ENCODE results near the gene MRGPRF. TPM values are rescaled to one million over a fixed set of nuclear protein-coding genes. Genes with fewer than 3 reads are reported as not detected.
A peak's percentile ranks its signal among the peaks of the same experiment; 100 is the strongest.
"Not testable (repeated sequence)": the region's sequence is repeated elsewhere in the genome, so short reads cannot be mapped to it uniquely, and the experiment has no call there.

The MRGPRF gene
- total RNA-seq, 1 experiment from 2014 or later: 0.05 TPM

- DNase-seq (ENCODE audit: low spot score): no peak
Measured at GRCh38 chr11:69002570-69003231, 10.3 kb downstream of the MRGPRF start.

GRCh38 chr11:69002110-69002569, 10.9 kb downstream of the MRGPRF start:
- no peak for DNase-seq (ENCODE audit: low spot score)

DNA sequence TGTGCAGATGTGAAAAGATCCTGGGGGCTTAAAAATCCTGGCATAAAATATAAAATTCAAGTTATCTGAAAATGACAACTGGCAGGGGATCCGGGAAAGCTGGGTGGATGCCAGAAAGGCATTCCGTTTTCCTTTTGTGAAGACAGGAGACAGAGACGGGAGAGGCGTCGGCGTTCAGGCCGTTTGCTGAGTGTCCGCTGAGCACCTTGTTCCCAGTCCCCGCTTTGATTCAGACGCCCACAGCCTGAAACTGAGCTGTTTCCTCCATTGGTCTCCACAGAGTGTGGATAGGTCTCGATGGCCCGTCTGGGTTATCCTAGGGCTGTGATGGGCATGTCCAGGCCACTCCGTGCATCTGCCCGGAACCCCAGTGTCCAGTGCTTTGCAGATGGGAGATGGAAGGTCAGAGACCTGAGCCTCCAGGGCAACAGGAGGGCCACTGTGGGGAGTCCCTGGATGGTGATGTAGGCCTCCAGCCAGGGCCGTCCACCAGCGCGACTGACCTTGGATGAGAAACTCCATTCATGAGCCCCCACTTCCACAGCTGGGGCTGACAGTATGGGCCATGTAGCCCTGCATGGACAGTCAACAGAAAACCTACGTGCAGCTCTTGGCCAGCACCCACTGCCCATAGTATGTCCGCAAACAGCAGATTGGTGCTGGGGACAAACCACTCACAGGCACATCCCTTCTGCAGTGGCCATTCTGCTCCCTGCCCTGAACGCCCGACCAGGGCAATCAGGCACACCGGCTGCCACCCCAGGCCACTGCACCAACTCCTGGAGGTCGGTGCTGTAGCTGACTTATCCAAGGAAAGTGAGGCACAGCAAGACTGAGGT, 11.6 kb downstream of the MRGPRF start:
- no peak for DNase-seq (ENCODE audit: low spot score)

GRCh38 chr11:69000831-69001242, 12.2 kb downstream of the MRGPRF start:
- DNase-seq (ENCODE audit: low spot score): peak; percentile 32

DNA sequence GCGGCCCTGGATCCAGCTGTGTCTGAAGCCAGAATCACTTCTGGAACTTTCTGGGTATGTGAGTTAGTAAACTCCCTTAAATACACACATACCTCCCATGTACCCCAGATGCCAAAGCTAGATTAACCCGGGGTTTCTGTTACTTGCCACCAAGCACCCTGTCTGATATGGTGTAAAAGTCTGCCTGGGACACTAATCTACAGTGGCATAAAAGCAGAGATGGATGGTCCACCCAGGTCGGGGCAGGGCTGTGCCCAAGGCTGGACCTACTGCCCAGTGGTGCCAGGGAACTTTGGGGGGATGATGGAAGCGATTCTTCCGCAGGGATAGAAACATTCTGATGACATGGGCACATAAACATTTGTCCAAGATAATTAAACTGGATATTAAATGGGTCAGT, 12.7 kb downstream of the MRGPRF start:
- DNase-seq (ENCODE audit: low spot score): no peak

- DNase-seq (ENCODE audit: low spot score): not testable (repeated sequence)
Measured at GRCh38 chr11:68999748-69000355, 13.2 kb downstream of the MRGPRF start.

- DNase-seq (ENCODE audit: low spot score): no peak
Measured at GRCh38 chr11:68999093-68999747, 13.8 kb downstream of the MRGPRF start.

DNA sequence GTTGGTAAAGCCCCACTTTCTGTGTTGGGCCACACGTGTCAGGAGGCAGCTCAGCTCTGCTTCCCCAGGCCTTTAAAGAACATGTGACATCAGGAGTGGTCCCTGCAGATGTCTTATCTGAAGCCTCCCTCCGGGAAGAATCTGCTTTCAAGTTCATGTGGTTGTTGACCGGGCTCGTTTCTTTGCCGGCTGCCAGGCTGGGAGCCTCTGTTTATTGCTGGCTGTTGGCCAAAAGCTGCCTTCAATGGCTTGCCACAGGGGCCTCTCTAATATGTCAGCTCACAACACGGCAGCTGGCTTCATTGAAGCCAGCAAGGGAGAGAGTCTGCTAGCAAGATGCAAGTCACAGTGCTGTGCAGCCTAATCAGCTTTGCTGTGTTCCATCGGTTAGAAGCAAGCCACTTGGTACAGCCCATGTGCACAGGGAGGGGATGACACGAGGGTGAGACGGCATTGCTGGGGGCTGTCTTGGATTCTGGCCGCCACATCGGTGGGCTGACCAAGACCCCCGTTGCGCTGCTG, 14.6 kb downstream of the MRGPRF start:
- DNase-seq (ENCODE audit: low spot score): peak; percentile 49

GRCh38 chr11:68997995-68998348, 15.1 kb downstream of the MRGPRF start:
- no peak for DNase-seq (ENCODE audit: low spot score)

DNA sequence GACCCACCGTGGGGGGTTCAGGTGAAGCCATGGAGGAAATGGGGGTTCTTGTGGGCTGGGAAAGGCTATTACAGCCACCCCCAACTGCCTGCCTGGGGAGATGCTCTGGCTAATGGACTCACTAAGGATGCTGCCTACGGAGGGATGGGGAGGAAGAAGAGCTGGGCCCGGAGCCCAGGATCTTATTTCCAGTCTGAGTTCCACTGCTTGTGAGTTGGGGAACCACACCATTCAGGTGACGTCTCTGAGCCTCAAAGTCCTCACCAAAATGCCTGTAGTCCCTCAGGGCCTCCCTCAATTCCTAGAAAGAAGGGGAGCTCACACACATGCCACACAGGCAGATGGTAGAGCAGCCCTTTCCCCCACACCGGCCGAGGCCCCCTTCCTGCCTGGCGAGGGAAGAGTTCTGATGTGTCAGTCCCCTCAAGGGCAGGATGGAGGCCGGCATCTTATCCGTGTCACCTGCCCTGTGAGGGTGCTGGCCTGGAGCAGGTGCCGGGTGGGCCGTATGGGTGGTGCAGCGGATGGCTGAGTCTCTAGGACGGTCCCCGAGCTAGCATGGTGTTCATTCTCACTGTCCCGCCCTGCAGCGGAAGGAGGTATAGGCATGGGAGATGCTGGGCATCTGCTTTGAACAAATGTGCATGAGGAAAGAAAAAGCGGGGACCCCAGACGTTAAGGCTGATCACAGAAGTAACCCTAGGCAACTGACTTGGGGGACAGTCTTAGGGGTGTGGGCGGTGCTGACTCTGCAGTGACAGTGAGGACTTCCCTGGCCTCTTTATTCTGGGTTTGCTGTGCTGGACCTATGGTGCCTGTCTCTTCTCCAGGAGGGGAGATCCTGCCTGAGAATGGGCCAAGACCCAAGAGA, 15.7 kb downstream of the MRGPRF start:
- no peak for DNase-seq (ENCODE audit: low spot score)

DNA sequence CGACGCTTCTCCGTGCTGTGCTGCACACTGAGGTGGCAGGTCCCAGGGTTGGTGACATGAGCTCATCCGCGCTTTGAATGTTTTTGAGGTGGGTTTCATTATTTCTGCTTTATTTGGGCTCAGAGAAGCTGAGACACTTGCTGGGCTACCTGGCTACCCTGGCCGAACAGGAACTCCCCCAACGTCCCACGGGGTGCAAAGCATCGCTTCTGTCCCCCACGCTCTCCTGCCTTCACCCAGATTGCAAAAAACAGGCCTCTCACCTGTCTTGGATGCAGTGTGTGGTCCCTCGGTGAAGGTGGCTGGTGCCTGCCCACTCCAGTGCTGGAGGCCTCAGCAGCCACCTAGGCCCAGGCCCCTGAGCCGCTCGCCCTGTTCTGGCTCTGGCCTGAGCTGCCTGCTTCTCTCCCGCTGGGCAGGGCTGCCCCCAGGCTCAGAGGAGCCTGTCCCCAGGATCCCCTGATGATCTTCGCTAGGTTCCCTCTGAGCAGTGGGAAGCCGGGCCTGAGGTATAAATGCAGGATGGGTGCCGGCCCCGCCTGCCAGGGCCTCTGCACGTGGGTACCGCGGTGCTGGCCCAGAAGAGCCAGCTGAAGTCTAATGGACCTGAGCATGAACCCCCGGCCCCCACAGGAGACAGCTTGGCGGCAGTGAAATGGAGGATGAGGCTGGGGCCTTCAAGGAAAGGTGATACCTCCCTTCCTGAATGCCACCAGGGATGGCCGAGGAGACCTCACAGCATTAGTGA, 16.5 kb downstream of the MRGPRF start:
- DNase-seq (ENCODE audit: low spot score): no peak

- no peak for DNase-seq (ENCODE audit: low spot score)
Measured at GRCh38 chr11:68994894-68995285, 18.2 kb downstream of the MRGPRF start.

DNA sequence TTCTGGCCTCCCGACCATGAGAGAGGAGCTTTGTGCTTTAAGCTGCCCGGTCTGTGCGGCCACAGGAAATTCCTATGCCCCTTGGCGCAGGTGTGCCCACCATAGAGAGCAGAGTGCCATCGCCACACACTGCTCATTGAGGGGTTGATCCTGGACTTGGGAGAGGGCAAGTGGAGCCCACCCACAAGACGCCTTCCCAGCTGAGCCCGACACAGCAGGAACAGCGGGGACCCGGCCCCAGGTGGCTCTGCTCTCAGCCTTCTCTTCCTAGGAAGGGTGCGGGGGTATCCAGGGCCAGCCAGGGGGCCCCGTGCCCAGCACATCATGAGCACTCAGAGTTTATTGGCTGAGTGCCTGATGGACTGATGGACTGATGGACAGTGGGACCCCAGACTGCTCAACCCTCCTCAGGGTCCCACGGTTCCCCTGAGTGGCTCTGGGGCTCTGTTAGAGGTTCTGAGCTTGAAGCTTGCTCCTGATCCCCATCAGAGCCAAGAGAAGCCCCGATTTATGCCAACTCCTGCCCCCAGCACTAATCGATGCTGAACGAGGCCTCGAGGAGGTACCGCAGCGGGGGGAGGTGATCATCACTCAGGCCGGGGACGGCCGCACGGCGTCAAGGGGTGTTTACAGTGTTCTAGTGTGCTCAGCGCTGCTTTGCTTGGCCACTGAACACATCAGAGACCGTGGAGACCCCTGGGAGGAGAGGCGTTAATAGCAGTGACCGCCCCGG, 18.7 kb downstream of the MRGPRF start:
- no peak for DNase-seq (ENCODE audit: low spot score)

GRCh38 chr11:68993546-68993945, 19.5 kb downstream of the MRGPRF start:
- no peak for DNase-seq (ENCODE audit: low spot score)

- no peak for DNase-seq (ENCODE audit: low spot score)
Measured at GRCh38 chr11:68992743-68993255, 20.2 kb downstream of the MRGPRF start.

DNA sequence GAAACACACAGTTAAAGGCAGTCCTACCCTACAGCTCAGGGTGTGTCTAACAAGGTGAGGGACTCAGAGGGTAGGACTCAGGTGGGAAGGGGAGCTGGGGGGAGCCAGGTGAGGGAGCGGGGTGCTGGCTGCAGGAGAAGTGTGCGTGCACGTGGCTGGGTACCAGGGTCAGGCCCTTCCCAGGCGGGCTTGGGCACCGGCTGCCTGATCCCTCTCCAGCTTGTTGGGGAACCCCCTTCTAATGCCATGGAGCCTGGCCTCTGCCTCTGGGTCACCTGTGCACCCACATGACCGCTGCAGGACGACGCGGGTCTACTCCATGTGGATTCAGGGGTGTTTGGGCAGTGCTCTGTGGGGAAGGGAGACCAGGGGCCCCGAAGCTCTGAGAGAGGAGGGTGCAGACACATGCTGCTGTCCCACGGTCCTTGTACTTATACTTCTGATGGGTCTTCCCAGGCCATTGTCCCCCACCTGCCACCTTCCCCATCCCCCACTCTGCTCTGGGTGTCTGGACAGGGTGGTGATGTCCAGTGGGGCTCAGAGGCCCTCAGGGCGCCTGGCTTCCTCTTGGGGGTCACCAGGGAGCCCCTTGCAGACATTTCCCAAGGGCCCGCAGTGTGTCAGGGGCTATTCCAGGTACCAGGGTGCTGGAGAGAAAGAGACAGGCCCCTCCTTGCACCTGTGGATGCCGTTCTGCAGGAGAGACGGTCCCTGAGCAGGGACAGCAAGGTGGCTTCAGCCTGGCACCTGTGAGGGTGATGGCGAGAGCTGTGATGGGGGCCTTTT, 21.9 kb downstream of the MRGPRF start:
- no peak for DNase-seq (ENCODE audit: low spot score)

DNA sequence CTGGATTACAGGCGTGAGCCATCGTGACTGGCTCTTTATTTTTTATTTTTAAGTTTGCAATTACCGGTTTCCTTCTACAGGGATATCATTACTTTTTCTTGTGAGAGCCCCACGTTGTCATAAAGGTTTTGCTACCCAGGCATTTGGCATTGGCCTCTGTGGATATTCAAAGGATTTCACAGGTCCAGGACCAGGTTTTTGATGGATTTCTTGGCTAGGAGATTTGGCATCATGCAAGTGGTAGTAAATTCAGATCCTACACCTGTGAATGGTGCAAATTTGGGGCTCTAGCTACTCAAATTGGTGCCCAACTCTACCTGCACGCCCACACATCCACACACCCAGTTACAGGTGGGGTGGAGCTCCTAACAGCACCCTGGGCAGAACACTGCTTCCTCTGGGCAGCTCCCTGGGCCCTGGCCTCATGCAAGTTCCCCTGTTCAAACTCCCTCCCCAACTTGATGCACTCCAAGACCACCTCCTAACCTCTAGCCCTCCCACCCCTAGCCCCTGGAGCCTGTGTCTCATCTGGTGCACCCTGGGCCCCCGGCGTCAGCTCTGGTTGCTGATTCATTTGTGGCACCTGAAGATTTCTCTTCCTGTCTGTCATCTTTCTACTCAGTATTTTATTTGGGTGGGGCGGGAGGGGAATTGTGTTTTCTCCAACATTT, 23.0 kb downstream of the MRGPRF start:
- DNase-seq (ENCODE audit: low spot score): no peak

GRCh38 chr11:68988491-68988890, 24.6 kb downstream of the MRGPRF start:
- DNase-seq (ENCODE audit: low spot score): no peak
